HK-2 (cell line): ENCODE results near the gene YY1.
"Not testable (repeated sequence)": the region's sequence is repeated elsewhere in the genome, so short reads cannot be mapped to it uniquely, and the experiment has no call there.

ENCODE experiments used
- DNase-seq: peaks from one replicate; pipeline ENCODE4 v3.0.0-alpha.2; 2018; ENCODE audit not compliant: unreplicated experiment

Gene YY1

DNA sequence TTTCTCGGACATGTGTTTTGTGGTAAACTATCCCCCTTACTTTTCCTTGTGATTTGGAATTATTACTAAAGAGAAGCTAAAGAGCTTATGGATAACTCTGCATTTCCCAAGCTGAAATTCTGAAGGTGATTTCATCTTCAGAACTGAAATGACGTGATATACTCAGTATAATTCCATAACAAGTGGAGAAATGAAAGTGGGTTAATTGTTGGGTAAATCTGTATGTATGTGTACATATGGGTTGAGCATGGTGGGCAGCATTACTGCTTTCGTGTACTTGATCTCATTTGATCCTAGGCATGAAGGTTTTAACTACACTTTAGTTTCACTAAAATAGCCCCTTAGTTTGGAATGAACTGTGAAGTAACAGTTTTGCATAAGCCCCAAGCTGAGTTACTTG is 4.1 kb downstream of the YY1 start:
- no peak for DNase-seq

- no peak for DNase-seq
These were observed 8.0 kb downstream of the YY1 start for GRCh38 chr14:100246809-100247428.

GRCh38 chr14:100250732-100251465 is 12.0 kb downstream of the YY1 start:
- no peak for DNase-seq

- no peak for DNase-seq
These were observed 13.7 kb downstream of the YY1 start for GRCh38 chr14:100252684-100253083.

GRCh38 chr14:100256339-100256895 is 17.5 kb downstream of the YY1 start:
- no peak for DNase-seq

DNA sequence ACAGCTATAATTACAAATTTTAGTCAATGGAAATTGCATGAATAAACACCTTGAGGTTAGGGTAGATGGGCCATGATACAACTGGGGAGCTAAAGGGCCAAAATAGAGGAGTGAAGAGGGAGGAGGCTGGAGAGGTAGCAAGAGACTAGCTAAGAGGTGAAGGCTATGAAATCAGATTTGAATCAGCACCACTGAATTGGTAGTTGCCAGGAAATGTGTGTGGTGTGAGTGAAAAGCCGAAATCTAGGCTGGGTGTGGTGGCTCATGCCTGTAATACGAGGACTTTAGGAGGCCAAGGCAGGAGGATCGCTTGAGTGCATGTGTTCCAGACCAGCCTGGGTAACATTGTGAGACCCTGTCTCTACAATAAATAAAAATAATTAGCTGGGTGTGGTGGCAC is 22.7 kb downstream of the YY1 start:
- no peak for DNase-seq

GRCh38 chr14:100262545-100262944 is 23.6 kb downstream of the YY1 start:
- no peak for DNase-seq

GRCh38 chr14:100263141-100263540 is 24.2 kb downstream of the YY1 start:
- DNase-seq, result no peak

- DNase-seq, result no peak
These were observed 29.0 kb downstream of the YY1 start for GRCh38 chr14:100267990-100268389.

DNA sequence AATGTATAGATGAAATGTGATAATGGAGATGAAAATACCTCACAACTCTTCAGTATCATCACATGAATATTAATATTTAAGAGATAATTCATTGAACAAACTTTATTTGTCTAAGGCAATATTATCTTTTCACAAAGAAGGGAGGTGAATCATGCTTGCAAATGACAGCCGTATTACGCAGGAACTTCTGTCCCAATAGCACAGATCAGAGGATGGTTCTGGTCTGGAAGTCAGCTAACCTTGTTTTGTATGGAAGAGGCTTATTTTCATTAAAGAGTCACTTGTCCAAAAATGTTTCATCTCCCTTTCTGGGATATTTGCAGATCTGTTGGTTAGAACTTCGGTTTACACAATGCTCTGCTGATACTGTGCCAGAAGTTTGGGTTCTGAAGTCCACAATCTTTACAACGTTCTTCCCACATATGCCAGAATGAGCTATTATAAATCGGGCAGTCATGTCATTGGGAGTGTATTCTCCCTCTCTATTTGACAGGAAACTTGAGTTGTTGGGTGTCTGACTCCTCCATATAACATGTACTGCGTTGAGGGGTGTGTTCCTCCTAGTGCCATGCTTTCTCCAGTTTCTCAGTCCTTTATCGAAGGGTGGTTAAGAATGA is 29.8 kb downstream of the YY1 start:
- DNase-seq, result no peak

DNA sequence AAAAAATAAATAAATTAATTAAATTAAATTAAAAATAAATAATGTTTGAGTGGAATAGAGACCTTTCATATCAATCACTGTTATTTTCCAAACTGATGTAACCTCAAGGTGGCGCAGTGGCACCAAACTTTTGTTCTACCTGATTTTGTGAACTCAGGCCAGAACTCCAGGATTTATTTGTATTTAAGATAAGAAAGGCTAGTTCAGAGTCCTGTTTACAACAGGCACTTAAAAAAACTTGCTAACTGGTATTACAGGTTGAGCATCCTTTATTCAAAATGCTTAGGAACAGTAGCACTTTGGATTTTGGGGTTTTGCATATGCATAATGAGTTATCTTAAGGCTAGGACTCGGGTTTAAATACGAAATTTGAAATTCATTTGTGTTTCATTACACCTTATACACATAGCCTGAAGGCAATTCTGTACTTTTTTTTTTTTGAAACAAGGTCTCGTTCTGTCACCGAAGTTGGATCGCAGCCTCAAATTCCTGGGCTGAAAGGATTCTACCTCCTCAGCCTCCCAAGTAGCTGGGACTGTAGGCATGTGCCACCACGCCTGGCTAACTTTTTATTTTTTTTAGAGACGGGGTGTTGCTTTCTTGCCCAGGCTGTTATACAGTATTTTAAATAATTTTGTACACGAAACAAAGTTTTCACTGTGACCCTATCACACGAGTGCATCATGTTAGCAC is 32.4 kb downstream of the YY1 start:
- DNase-seq, result no peak

- no peak for DNase-seq
These were observed 35.3 kb downstream of the YY1 start for GRCh38 chr14:100274250-100274649.

- DNase-seq, result no peak
These were observed 36.3 kb downstream of the YY1 start for GRCh38 chr14:100275214-100275613.

GRCh38 chr14:100278702-100279101 is 39.8 kb downstream of the YY1 start:
- no peak for DNase-seq

- DNase-seq, result no peak
These were observed 40.2 kb downstream of the YY1 start for GRCh38 chr14:100279133-100279532.

GRCh38 chr14:100279563-100279962 is 40.6 kb downstream of the YY1 start:
- no peak for DNase-seq

DNA sequence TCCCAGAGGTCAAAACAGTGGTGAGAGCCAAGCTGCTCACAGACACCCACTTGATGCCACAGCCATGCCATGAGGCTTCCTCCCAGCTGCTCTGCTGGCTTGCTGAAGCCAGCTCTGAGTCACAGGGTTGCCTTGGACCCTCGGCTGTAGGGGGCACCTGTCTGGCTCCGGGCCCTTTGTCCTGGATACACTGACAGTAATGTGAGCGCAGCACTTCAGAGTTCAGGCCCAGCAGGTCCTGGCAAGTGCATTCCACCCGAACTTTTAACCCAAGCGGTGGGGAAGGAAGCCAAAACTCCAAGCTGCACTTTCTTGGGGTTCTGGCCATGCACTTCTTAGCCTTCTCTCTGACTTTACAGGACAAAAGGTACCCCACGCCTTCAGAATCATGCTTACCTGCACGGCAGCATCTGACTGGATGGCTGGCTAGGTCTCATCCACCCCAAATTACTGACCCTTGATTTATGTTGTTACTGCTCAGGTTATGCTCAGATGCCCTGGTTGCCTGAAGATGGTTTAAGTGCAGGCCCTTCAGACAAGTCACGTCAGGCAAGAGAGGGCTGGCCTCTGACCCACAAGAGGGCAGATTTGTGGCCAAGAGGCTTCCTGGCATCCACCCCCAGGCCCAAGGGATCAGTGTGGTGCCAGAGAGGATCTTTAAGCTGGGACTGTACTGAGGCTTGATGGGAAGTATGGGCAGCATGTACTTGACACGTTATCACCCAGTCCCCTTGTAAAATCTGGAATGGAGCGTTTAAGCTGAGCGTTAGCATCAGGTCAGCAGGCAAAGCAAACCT is 42.5 kb downstream of the YY1 start:
- no peak for DNase-seq

DNA sequence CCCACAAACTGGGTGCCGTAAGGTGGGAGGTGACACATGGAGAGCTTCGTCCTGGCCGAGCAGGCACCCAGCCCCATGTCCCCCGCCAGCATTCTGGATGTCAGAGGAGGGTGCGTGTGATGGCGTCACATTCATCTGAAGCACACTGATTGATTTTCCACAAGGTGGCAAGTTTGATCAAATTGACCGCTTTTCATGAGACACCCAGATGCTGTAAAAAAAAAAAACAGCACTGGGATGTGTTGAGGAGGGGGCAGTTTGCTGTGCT is 43.1 kb downstream of the YY1 start:
- DNase-seq, result no peak

GRCh38 chr14:100282766-100283419 is 43.9 kb downstream of the YY1 start:
- no peak for DNase-seq

GRCh38 chr14:100283436-100283835 is 44.5 kb downstream of the YY1 start:
- not testable (repeated sequence) for DNase-seq
